HG03520 (cell line): ENCODE data around the gene FANK1.
"Not testable (repeated sequence)": the region's sequence is repeated elsewhere in the genome, so short reads cannot be mapped to it uniquely, and the experiment has no call there.

Experiments used
- ATAC-seq: cut with Tn5 transposase; IDR thresholded peaks from one replicate; pipeline ENCODE4 v1.9.1; 2021; ENCODE audit warnings: mild to moderate bottlenecking, moderate library complexity; ENCODE audit not compliant: unreplicated experiment

Gene FANK1

GRCh38 chr10:125886914-125887512, 9.4 kb upstream of the FANK1 start:
- ATAC-seq: no peak

DNA sequence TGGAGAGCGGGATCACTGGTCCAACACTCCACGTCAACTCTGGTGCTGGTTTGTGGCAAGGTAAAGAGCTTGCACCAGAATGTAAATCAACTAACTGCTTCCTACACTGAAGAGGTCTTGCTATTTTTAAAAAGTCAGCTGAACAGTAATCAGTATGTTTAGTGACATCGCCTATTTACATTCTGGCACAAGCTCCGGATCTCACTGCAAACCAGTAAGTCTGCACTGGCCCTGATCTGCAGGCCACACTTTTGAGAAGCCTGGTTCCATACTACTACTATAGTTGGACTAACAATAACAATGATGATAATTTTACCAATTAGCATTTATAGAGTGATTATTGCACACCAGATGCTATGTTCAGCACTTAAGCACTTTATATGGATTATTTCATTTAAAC, 6.9 kb upstream of the FANK1 start:
- not testable (repeated sequence) for ATAC-seq

DNA sequence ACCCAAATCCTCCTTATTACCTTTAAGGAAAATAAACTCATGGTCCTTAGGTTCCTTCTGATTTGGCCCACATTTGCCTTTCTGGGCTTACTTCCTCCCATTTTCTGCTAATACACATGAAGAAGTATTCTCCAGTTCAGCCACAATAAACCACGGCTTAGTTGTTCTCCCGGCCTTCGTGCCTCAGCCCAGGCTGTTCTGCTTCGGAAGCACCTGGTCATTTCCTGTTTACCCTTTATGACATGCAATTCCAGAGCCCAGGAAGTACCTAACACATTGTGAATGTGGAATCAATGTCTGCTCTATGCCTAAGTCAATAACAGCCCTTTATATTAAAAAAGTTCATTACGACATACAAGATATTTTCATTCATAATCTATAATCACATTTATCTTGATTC, 4.0 kb upstream of the FANK1 start:
- ATAC-seq: not testable (repeated sequence)

GRCh38 chr10:125894176-125894575, 2.2 kb upstream of the FANK1 start:
- not testable (repeated sequence) for ATAC-seq

DNA sequence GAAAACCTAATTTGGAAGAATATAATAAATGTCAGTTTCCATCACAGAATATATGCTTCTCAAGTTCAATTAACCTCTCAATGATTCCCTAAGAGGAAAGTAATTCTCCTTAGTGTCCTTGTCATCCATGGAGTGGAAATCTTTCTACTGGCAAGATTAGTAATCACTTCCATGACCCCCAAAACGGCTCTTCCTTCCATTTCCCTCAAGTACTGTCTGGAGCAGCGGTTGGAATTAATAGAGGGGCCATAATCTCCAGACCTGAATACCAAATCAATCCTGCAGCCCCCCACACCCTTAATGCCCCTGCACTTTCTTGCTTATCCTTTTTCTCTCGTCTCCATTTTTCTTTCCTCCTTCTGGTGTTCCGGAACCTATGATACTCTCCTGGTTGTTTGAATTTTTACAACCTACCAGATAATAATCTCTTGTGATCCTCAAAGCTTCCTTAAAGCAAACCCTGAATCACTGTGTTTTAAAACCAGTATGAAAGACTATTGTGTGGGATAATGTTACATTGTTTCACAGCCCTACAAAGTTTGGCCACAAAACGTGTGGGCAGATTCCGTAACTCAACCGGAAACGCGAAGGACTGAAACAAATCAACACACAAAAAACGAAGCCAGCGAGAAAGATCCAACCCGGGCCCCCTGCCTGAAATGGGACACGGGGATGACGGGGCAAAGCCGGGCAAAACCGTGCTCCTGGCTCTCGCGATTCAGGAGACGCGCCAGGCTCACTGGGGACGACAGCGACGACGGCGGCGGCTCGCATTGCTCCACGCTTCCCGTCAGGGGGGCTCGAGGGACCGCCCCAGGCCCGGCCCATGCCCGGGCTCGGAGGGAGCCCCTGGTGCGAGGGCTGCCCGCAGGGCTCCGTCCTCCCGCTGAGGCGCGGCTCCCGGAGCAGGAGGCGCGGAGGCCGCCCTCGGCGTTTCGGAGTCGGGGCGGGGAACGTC, 955 bp upstream of the FANK1 start:
- peak; percentile 50 for ATAC-seq

DNA sequence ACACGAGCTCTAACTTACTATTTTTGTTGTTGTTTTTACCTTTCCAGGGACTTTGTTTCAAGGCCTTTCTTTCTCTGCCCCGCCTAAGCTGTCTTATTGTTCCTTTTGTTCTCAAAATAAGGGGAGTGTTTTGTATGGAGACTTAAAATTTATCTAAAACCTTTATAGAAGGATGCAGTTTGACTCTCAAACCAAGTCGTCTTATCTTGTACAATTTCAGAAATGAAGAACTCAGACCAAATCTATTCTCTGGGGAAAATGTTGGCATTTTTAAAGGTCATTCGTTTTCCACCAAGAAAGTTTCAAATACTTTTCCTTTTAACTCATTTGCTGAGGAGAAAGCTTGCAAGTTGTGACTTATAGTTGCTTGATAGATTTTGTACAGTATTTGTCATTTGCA, 953 bp downstream of the FANK1 start:
- not testable (repeated sequence) for ATAC-seq

- not testable (repeated sequence) for ATAC-seq
These were observed 4.6 kb downstream of the FANK1 start for GRCh38 chr10:125900963-125901362.

DNA sequence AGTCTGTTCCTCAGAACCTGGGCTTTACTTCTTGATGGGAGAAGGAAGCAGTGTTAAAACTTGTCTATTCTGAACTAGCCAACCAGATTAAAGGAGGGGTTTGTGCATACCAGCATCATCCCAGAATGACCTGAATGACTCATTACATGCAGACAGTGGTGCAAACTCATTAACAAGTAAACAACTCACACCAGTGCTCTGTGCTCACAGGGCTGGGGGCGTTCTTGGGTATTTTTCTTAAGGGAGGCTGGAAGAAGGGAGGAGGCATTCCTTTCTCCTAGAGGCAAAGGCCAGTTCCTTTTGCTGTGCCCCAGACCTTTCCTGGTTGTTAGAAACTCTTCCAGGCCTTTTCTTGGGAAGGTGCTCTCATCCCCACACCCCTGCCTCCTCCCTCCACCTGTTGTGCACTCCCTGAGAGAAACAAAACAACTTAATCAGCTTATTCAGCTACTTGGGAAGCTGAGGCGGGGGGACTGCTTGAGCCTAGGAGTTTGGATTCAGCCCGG, 6.8 kb downstream of the FANK1 start:
- ATAC-seq: not testable (repeated sequence)

DNA sequence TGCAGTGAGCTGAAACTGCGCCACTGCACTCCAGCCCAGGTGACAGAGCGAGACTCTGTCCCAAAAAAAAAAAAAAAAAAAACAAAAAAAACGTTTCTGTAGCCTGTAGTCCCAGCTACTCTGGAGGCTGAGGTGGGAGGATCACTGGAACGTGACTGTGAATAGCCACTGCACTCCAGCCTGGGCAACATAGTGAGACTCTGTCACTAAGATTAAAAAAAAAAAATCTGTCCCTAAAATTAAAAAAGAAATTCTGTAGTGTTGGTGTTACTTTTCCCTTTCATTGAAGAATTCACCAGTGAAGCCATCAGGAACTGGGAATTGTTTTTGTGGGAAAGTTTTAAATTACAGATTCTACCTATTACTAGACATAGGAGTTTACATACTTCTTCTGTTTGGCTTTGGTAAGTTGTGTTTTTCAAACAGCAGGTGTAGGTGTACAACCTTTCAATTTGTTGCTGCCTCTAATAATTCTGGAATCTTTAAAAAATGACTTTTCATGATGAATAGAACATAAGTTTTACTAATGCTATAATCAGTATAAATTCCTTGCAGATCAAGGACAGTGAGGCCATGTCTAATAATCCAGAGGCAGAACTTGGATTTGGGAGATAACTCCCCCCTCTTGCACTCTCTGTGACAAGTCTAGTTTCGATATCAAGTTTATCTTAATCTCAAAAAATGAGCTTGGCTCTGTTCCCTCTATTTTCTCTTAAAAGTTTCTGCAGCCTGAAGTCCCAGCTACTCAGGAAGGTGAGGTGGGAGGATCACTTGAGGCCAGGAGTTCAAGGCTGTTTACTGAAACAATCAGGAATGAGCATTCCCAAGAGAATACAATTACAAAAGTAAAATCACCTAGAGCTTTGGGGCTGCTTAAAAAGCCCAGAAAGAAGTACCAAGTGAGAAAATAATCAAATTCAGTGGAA, 9.0 kb downstream of the FANK1 start:
- ATAC-seq: not testable (repeated sequence)

GRCh38 chr10:125907598-125907997, 11.2 kb downstream of the FANK1 start:
- not testable (repeated sequence) for ATAC-seq

- not testable (repeated sequence) for ATAC-seq
These were observed 12.4 kb downstream of the FANK1 start for GRCh38 chr10:125908813-125909212.

GRCh38 chr10:125909491-125909890, 13.1 kb downstream of the FANK1 start:
- ATAC-seq: not testable (repeated sequence)

GRCh38 chr10:125911145-125911544, 14.8 kb downstream of the FANK1 start:
- no peak for ATAC-seq

DNA sequence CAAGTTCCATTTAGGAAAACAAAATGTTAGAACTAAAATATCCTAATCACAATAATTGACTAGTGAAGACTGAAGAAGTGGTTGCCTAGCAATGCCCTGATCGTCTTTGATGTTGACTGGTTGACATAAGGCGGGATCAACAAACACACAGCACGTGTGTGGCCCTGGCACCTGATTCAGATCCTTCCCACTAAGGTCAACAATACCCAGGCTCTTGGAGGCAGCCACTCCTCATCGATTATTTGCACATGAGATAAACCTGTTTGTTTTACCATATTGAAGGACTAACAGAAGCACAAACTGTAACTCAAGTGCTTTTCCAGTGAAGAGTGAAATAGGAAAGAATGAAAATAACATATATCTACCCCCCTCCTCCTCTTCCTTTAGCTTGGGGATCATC, 15.6 kb downstream of the FANK1 start:
- no peak for ATAC-seq

- ATAC-seq: not testable (repeated sequence)
These were observed 16.9 kb downstream of the FANK1 start for GRCh38 chr10:125913277-125913676.

- no peak for ATAC-seq
These were observed 20.6 kb downstream of the FANK1 start for GRCh38 chr10:125916977-125917376.

- not testable (repeated sequence) for ATAC-seq
These were observed 21.5 kb downstream of the FANK1 start for GRCh38 chr10:125917704-125918361.

DNA sequence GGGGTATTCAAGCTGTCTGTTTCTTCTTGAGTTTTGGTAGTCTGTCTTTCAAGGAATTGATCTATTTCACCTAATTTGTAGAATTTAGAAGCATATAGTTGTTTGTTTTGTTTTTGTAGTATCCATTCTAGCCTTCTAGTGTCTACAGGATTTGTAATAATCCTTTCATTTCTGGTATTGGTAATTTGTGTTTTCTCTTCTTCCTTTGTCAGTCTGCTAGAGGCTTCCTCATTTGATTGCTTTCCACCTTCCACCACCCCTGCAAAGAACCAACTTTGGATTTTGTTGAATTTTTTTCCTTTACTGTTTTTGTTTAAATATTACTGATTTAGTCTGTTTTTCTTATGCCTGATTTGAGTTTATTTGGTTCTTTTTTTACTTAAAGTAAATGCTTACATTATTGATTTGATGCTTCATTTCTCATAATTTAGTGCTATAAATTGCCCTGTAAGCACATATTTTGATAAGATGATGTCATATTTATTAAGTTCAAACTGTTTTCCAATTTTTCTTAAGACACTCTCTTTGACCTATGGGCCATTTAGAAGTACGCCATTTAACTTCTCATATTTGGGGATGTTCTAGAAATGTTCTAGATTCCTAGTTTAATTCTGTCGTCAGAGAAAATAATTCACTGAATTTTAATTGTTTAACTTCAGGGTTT, 25.4 kb downstream of the FANK1 start:
- ATAC-seq: not testable (repeated sequence)

GRCh38 chr10:125925262-125925834, 29.0 kb downstream of the FANK1 start:
- no peak for ATAC-seq
